Measurements from ENCODE around the gene GPR157.
A peak's percentile ranks its signal among the peaks of the same experiment; 100 is the strongest.

GPR157 gene

DNA sequence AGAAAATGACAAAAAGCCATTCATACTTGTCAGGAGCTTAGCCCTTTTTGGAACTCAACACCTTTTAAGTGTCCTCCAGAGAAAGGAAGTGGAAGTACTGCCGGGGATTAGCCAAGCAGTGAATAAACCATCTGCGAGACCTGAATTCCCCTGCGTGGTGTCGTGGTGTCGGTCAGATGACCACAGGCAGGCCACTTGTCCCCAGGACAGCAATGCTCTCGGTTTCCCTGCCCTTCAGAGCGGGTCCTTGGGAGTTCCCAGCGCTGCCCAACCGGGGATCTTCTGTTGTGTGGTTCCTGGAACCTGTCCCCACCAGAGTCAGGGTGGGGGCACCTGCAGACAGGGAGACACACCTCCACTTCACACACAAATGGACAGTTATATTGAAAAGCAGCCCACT lies 9.2 kb downstream of the GPR157 start:
- peak overlapping the region; percentile 19; the same call in 1 of the 2 replicates for H3K9ac ChIP-seq (ENCODE audit: low read length)
- peak overlapping the region; percentile 57 for H3K4me2 ChIP-seq (ENCODE audit: low read length)
- TF ChIP-seq, protein P1, sequence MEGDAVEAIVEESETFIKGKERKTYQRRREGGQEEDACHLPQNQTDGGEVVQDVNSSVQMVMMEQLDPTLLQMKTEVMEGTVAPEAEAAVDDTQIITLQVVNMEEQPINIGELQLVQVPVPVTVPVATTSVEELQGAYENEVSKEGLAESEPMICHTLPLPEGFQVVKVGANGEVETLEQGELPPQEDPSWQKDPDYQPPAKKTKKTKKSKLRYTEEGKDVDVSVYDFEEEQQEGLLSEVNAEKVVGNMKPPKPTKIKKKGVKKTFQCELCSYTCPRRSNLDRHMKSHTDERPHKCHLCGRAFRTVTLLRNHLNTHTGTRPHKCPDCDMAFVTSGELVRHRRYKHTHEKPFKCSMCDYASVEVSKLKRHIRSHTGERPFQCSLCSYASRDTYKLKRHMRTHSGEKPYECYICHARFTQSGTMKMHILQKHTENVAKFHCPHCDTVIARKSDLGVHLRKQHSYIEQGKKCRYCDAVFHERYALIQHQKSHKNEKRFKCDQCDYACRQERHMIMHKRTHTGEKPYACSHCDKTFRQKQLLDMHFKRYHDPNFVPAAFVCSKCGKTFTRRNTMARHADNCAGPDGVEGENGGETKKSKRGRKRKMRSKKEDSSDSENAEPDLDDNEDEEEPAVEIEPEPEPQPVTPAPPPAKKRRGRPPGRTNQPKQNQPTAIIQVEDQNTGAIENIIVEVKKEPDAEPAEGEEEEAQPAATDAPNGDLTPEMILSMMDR (IDR thresholded peaks at IDR 0.05; ENCODE audit: low read depth, low read length): no peak
- no peak for TF ChIP-seq EZH2phosphoT487 (IDR thresholded peaks at IDR 0.05; ENCODE audit: low read depth)

DNA sequence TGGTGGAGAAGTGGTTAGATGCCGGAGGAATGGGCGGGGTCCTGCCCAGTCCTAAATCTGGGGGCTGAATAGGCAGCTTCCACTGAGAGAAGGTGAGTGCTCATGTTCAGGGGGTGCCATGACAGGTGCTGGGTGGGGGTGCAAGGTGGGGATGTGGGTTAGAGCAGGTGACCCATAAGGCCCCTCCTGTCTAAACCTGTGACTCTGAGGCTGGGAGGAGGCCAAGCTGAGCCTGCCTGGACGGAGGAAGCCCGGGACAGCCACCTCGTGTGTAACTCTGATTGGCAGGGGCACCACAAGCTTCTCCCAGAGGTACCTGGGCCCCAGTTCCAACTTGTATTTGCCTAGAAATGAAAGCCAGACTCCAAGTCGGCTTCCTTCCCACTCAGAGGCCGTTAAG lies 10.7 kb downstream of the GPR157 start:
- Histone ChIP-seq H3K4me2 (ENCODE audit: low read length) (no peak overlapping the region), H3K4me3 (ENCODE audit: low read length) (no peak overlapping the region), H3K27me3 (ENCODE audit: low read depth, low read length) (no peaks in the 10 kb centered on the region), H4K20me1 (ENCODE audit: insufficient read depth, low read length) (no peaks in the 10 kb centered on the region), H3K4me1 (ENCODE audit: low read length) (peaks cover 26% of the 10 kb centered on the region), H3K36me3 (replicated peaks; ENCODE audit: low read depth, low read length) (no peaks in the 10 kb centered on the region), H3K9ac (ENCODE audit: low read length) (no peak overlapping the region), H2AFZ (ENCODE audit: low read depth, low read length) (no peak overlapping the region), H3K9me3 (ENCODE audit: insufficient read depth, low read length) (no peaks in the 10 kb centered on the region), H3K27ac (ENCODE audit: low read length) (no peak overlapping the region), H3K79me2 (ENCODE audit: low read length) (no peaks in the 10 kb centered on the region)
- TF ChIP-seq, protein P1 (IDR thresholded peaks at IDR 0.05; ENCODE audit: low read depth, low read length): no peak
- TF ChIP-seq EZH2phosphoT487 (IDR thresholded peaks at IDR 0.05; ENCODE audit: low read depth): no peak

More for the DNA sequence above, 9.2 kb downstream of the GPR157 start:
- no peaks in the 10 kb centered on the region for H3K79me2 ChIP-seq (ENCODE audit: low read length)
- H2AFZ ChIP-seq (ENCODE audit: low read depth, low read length): peak overlapping the region; percentile 25; the same call in 1 of the 2 replicates
- H3K36me3 ChIP-seq (replicated peaks; ENCODE audit: low read depth, low read length): no peaks in the 10 kb centered on the region
- H3K4me1 ChIP-seq (ENCODE audit: low read length): peaks cover 26% of the 10 kb centered on the region
- H3K27ac ChIP-seq (ENCODE audit: low read length): 0 out of 2 replicates have a peak overlapping the region, but pooled peaks have one; percentile 21
- peak overlapping the region; percentile 24; the same call in 1 of the 2 replicates for H3K4me3 ChIP-seq (ENCODE audit: low read length)
- H3K9me3 ChIP-seq (ENCODE audit: insufficient read depth, low read length): no peaks in the 10 kb centered on the region
- no peaks in the 10 kb centered on the region for H3K27me3 ChIP-seq (ENCODE audit: low read depth, low read length)
- no peaks in the 10 kb centered on the region for H4K20me1 ChIP-seq (ENCODE audit: insufficient read depth, low read length)

DNA sequence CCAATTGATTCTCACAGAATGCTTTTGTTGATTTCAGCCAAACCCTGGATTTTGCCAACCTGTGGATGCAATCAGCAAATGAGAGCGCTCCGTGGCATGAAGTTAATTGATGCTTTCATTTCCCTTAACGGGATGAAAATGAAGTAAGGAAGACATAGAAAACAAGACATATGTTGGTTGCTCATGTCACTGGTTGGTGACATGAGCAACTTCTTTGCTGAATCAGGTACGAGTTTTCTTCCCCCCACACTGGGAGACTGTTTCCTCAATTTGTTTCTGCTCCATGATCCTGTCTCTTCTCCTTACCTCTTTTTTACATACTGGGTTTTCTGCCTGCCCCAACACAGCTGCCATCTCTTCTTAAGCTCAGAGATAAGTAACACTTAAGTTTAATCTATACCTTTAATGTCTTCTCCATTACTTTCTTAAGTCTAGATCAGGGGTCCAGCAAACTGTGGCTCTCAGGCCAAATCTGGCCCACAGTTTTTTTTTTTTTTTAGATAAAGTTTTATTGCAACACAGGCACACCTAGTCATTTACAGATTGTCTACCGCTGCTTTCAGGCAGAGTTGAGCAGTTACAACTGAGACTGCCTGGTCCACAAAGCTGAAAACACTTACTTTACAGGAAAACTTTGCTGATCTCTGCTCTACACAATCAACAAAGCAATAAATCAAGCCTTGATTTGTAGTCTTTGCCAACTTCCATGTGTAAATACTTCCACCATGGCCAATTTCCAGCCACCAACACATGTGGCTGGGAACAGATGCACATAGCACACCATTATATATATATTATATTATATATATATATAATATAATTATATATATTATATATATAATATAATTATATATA lies 13.3 kb downstream of the GPR157 start:
- H3K4me3 ChIP-seq (ENCODE audit: low read length): no peak overlapping the region
- TF ChIP-seq, protein P1 (IDR thresholded peaks at IDR 0.05; ENCODE audit: low read depth, low read length): no peak
- no peak for TF ChIP-seq EZH2phosphoT487 (IDR thresholded peaks at IDR 0.05; ENCODE audit: low read depth)
- H3K27me3 ChIP-seq (ENCODE audit: low read depth, low read length): no peaks in the 10 kb centered on the region
- no peak overlapping the region for H3K9ac ChIP-seq (ENCODE audit: low read length)
- H3K27ac ChIP-seq (ENCODE audit: low read length): no peak overlapping the region
- H2AFZ ChIP-seq (ENCODE audit: low read depth, low read length): no peak overlapping the region
- no peaks in the 10 kb centered on the region for H3K36me3 ChIP-seq (replicated peaks; ENCODE audit: low read depth, low read length)
- H3K4me2 ChIP-seq (ENCODE audit: low read length): no peak overlapping the region
- no peaks in the 10 kb centered on the region for H4K20me1 ChIP-seq (ENCODE audit: insufficient read depth, low read length)
- no peaks in the 10 kb centered on the region for H3K9me3 ChIP-seq (ENCODE audit: insufficient read depth, low read length)
- H3K79me2 ChIP-seq (ENCODE audit: low read length): no peaks in the 10 kb centered on the region
- H3K4me1 ChIP-seq (ENCODE audit: low read length): peaks cover 14% of the 10 kb centered on the region

DNA sequence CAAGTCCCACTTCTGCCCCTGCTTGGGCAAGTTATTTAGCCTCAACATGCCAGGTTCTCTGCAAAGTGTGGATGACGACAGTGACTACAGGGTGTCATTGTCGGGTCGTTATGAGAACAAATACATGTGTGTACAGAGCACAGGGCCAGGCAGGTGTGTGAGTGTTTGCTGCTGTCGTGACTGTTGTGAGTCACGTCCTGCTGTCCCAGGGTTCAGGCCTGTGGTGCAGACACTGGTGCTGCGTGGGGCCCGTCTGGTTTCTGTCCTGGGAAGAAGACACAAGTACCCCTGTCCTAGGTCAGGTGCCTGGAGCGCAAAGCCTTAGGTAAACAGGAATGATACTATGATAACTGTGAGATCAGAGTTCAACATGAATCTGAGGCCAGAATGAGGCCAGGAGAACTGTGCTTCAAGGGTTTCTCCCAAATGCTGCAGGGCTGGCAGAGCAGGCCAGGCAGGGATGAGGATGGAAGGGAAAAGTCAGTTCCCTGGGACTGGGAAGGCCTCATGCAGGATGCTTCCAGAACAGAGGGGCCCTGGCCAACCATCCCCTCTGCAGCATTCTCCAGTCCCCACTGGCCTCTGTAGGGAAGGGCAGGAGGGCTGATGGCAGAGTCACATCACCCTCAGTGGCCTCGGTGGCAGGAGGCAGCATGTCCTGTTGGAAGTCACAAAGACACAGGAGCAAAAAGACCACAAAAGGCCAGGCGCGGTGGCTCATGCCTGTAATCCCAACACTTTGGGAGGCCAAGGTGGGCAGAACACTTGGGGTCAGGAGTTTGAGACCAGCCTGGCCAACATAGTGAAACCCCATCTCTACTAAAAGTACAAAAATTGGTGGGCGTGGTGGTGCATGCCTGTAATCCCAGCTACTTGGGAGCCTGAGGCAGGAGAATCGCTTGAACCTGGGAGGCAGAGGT lies 15.7 kb downstream of the GPR157 start:
- Histone ChIP-seq H2AFZ (ENCODE audit: low read depth, low read length) (no peak overlapping the region), H3K9ac (ENCODE audit: low read length) (no peak overlapping the region), H3K36me3 (replicated peaks; ENCODE audit: low read depth, low read length) (no peaks in the 10 kb centered on the region), H3K4me1 (ENCODE audit: low read length) (no peaks in the 10 kb centered on the region), H4K20me1 (ENCODE audit: insufficient read depth, low read length) (no peaks in the 10 kb centered on the region), H3K4me3 (ENCODE audit: low read length) (no peak overlapping the region), H3K4me2 (ENCODE audit: low read length) (no peak overlapping the region), H3K79me2 (ENCODE audit: low read length) (no peaks in the 10 kb centered on the region), H3K27ac (ENCODE audit: low read length) (no peak overlapping the region), H3K27me3 (ENCODE audit: low read depth, low read length) (no peaks in the 10 kb centered on the region), H3K9me3 (ENCODE audit: insufficient read depth, low read length) (no peaks in the 10 kb centered on the region)
- TF ChIP-seq, protein P1 (IDR thresholded peaks at IDR 0.05; ENCODE audit: low read depth, low read length): no peak
- TF ChIP-seq EZH2phosphoT487 (IDR thresholded peaks at IDR 0.05; ENCODE audit: low read depth): no peak
